ENCODE data around the gene PRODH2.

GRCh38 chr19:35767288-35768081 lies 45.2 kb downstream of the PRODH2 start:
- TF ChIP-seq, protein P1, sequence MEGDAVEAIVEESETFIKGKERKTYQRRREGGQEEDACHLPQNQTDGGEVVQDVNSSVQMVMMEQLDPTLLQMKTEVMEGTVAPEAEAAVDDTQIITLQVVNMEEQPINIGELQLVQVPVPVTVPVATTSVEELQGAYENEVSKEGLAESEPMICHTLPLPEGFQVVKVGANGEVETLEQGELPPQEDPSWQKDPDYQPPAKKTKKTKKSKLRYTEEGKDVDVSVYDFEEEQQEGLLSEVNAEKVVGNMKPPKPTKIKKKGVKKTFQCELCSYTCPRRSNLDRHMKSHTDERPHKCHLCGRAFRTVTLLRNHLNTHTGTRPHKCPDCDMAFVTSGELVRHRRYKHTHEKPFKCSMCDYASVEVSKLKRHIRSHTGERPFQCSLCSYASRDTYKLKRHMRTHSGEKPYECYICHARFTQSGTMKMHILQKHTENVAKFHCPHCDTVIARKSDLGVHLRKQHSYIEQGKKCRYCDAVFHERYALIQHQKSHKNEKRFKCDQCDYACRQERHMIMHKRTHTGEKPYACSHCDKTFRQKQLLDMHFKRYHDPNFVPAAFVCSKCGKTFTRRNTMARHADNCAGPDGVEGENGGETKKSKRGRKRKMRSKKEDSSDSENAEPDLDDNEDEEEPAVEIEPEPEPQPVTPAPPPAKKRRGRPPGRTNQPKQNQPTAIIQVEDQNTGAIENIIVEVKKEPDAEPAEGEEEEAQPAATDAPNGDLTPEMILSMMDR (conservative IDR thresholded peaks at IDR 0.05) = no peak
- no peak for TF ChIP-seq ZFX (IDR thresholded peaks at IDR 0.05)

All from C4-2B (cell line).